HEK293T (cell line): ENCODE data around the gene CNPY1.

ENCODE experiments used
- CTCF ChIA-PET: fragments of 350-600 bp; formaldehyde crosslinking; extraction: SDS; loops from one replicate; lab custom pipeline; 2021; ENCODE audit warnings: antibody characterized with exemption, inconsistent platforms; lab: Yijun Ruan, JAX
- POLR2A ChIA-PET: fragments of 350-600 bp; formaldehyde crosslinking; extraction: SDS; loops from one replicate; lab custom pipeline; 2020; ENCODE audit warnings: antibody characterized with exemption, inconsistent platforms; lab: Yijun Ruan, JAX
- DNase-seq: peaks from one replicate; pipeline ENCODE4 v3.0.0; 2012; ENCODE audit warnings: mixed read lengths; ENCODE audit errors: extremely low spot score
- ARNT ChIP-seq: fragments of 450-650 bp; IDR thresholded peaks from 2 replicates; pipeline ENCODE4 v1.6.1; 2017; ENCODE audit warnings: mild to moderate bottlenecking
- BHLHE40 ChIP-seq: fragments of 450-650 bp; IDR thresholded peaks from 2 replicates; pipeline ENCODE4 v1.6.1; 2016; ENCODE audit warnings: mild to moderate bottlenecking, moderate library complexity, borderline replicate concordance
- CTBP1 ChIP-seq: fragments of 450-650 bp; IDR thresholded peaks from 2 replicates; pipeline ENCODE4 v1.6.1; 2016; ENCODE audit warnings: borderline replicate concordance
- ELF4 ChIP-seq: fragments of 450-650 bp; IDR thresholded peaks from 2 replicates; pipeline ENCODE4 v1.6.1; 2017; ENCODE audit warnings: antibody characterized with exemption
- FOXA1 ChIP-seq: fragments of 450-650 bp; IDR thresholded peaks from 2 replicates; pipeline ENCODE4 v1.6.1; 2016; ENCODE audit warnings: mild to moderate bottlenecking
- FOXK2 ChIP-seq: fragments of 450-650 bp; IDR thresholded peaks from 2 replicates; pipeline ENCODE4 v1.6.1; 2016; ENCODE audit warnings: mild to moderate bottlenecking
- FOXM1 ChIP-seq: fragments of 450-650 bp; IDR thresholded peaks from 2 replicates; pipeline ENCODE4 v1.6.1; 2017; ENCODE audit warnings: mild to moderate bottlenecking, borderline replicate concordance
- HDGF ChIP-seq: fragments of 450-650 bp; IDR thresholded peaks from 2 replicates; pipeline ENCODE4 v1.6.1; 2017; ENCODE audit warnings: antibody characterized with exemption, borderline replicate concordance
- L3MBTL2 ChIP-seq: fragments of 450-650 bp; conservative IDR thresholded peaks from 2 replicates; pipeline ENCODE4 v1.6.1; 2016; ENCODE audit warnings: mild to moderate bottlenecking
- LEF1 ChIP-seq: fragments of 450-650 bp; IDR thresholded peaks from 2 replicates; pipeline ENCODE4 v1.6.1; 2017; ENCODE audit warnings: mild to moderate bottlenecking, borderline replicate concordance
- NFRKB ChIP-seq: fragments of 450-650 bp; IDR thresholded peaks from 2 replicates; pipeline ENCODE4 v1.6.1; 2016; ENCODE audit warnings: mild to moderate bottlenecking, moderate library complexity
- SP1 ChIP-seq: fragments of 450-650 bp; IDR thresholded peaks from 2 replicates; pipeline ENCODE4 v1.6.1; 2017
- SUZ12 ChIP-seq: fragments of 450-650 bp; IDR thresholded peaks from 2 replicates; pipeline ENCODE4 v1.6.1; 2016; ENCODE audit warnings: mild to moderate bottlenecking
- TARDBP ChIP-seq: fragments of 450-650 bp; IDR thresholded peaks from 2 replicates; pipeline ENCODE4 v1.6.1; 2016
- ZNF384 ChIP-seq: fragments of 450-650 bp; IDR thresholded peaks from 2 replicates; pipeline ENCODE4 v1.6.1; 2016
- TF ChIP-seq, protein P1 (sequence below): fragments of 450-650 bp; IDR thresholded peaks from 2 replicates; pipeline ENCODE4 v1.6.1; 2016

CNPY1 gene

DNA sequence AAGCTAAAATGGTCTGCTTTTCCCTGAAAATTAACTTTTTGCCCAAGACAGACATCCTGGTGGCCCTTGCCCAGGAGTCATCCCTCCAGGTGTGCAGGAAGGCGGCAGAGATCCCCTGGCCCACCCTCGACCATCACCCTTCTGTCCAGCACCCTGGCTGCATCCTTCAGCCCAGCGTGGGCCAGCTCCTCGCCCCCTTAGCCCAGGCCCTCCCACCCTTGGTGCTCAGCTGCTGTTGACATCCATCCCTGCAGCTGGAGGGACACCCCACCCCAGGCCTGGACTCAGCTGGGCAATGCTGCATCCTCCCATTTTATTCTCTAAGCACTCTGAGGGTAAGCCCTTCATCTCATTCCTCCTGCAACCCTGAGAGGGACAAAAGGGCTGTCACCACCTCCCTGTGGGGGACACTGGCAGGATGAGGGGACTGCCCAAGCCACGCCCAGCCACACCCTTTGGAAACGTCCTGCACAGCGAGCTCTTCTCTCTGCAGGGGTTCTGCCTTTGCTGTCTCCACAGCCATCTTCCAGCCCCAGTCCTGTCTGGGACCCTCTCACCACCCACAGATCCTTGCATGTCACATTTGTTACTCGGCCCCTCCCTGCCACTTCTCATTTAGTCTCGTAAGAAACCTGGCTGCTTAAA, 57.8 kb downstream of the CNPY1 start:
- no peak for DNase-seq
- CTCF ChIA-PET, result interaction anchor here (1.5 kb wide), 1 partner anchor 11 kb away, joined by 5 read pairs; no protein-coding TSS in a partner anchor
- TF ChIP-seq NFRKB (no peak), LEF1 (no peak), ZNF384 (no peak), FOXK2 (no peak), ELF4 (no peak), CTBP1 (no peak), ARNT (no peak)
- TF ChIP-seq, protein P1, sequence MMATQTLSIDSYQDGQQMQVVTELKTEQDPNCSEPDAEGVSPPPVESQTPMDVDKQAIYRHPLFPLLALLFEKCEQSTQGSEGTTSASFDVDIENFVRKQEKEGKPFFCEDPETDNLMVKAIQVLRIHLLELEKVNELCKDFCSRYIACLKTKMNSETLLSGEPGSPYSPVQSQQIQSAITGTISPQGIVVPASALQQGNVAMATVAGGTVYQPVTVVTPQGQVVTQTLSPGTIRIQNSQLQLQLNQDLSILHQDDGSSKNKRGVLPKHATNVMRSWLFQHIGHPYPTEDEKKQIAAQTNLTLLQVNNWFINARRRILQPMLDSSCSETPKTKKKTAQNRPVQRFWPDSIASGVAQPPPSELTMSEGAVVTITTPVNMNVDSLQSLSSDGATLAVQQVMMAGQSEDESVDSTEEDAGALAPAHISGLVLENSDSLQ, result no peak
- POLR2A ChIA-PET, result interaction anchor here (0.6 to 1.0 kb wide), 2 partner anchors 10 to 17 kb away, joined by 3 read pairs; no protein-coding TSS in a partner anchor

DNA sequence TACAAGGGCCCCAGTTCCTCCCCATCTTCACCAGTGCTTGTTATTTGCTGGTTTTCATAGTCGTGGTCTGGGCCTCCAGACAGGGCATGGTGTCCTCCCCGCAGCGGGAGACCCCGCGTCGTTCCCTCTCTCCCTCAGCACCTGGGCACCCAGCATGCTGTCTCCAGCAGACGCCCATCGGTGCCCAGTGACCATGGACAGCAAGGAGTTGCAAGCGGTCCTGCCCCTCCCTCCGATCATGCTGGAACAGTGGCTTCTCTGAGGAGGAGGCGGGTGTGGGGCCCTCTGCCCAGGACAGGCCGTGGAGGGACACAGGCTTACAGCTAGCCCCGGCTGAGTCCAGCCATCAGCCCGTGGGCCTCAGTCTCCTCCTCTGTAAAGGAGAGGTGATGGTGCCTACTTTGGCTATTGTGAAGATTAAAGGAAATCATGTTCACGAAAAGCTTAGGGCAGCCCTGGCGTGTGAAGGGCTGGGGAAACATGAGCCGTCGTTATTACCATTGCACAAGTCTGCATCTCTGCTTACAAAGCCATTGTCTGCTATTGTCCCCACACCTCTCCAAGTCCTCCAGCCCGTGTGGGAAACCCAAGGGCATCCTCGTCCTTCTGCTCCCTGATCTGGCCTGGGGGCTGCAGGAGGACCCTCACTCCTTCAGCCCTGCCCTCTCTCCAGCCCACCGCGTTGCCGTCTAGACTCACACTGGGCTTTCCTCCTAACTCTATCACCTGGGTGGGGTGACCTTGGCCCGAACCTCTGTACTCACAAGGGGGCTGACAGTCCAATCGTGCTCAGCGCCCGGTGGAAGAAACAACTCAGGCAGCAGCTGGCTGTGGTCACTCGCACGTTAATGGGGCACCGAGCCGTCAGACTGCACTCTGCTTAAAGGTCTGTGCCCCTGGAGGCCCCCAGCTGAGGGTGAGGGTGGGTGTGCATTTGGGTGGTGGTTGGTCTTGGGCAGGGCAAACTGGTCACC, 58.6 kb downstream of the CNPY1 start:
- ChIA-PET POLR2A (interaction anchor here (0.6 kb wide), 1 partner anchor 11 kb away, joined by 3 read pairs; no protein-coding TSS in a partner anchor), CTCF (no interaction called here)
- DNase-seq, result no peak
- no peak for TF ChIP-seq HDGF
- no peak for TF ChIP-seq FOXA1
- TF ChIP-seq SUZ12, result no peak
- no peak for TF ChIP-seq BHLHE40
- no peak for TF ChIP-seq FOXK2
- no peak for TF ChIP-seq ELF4

DNA sequence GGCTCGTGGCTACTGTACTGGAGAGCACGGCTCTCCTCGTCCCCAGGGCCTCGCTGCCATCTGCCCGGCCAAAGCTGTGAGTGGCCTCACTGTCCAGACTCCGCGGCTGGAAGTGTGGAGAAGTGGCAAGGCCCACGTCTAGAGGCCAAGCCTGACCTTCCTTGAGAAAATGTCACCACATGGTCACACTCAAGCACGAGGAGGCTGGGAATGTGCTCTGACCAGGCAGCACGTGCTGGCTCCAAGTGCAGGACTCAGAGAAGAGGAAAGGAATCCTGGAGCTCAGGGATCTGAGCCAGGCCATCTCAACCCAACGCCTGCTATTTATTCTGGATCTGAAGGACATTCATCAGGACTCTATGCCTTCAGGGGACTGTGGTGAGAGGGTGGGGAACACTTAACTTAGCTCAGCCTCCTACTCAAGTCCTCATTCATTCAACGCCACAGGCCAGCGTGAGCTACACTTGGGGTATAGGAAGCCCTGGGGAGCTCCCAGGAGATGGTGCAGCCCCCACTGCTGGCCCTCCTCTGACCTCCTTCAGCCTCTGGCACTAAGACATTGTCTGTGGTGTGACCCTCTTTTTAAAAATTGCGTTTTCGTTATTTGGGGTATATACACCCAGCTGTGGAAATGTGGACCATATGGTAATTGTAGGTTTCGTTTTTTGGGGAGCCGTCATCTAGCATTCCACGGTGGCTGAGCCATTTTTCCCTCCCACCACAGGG, 59.4 kb downstream of the CNPY1 start:
- ChIA-PET CTCF (interaction anchor here (1.1 kb wide), 1 partner anchor 46 kb away, joined by 3 read pairs; no protein-coding TSS in a partner anchor), POLR2A (interaction anchor here (0.9 kb wide), 1 partner anchor 21 kb away, joined by 4 read pairs; no protein-coding TSS in a partner anchor)
- no peak for DNase-seq
- TF ChIP-seq FOXK2 (no peak), BHLHE40 (no peak), FOXA1 (no peak)

DNA sequence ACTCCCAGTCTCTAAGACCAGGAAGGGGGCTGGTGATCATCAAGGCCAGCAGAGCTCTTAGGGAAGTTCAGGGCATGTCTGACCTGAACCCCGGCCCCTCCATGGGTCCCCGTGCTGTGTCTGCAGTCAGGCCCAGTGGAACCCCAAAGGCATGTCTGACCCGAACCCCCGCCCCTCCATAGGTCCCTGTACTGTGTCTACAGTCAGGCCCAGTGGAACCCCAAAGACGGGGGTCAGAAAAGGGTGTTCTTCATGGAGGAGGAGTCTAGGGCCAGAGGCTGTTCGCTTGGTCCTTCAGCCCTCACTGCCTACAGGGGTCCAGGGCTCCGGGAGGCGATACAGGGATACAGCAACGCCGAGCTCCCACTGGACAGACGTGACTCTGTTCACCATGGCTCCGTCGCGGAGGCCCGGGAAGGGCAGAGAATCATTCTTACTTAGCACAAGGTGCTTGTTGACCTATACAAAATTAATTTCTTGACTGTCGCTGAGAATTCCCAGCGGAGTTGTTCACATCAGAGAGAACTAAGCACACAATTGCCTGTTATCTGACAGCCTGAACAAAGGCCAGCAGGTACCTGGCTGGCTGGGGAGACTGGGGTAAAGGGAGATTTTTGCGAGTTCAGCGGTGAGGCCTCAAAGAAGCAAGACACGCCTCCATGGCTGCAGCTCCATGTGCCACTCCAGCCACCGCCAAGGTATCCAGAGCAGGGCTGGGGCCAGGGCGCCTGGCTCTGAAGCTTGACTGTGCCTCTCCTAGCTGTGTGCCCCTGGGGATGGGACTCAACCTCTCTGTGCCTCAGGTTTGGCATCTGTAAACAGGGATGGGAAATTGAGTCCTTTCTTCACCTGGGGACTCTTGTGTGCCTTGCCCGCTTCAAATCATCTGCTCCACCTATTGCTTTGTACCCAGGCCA, 61.6 kb downstream of the CNPY1 start:
- CTCF ChIA-PET, result interaction anchor here (0.7 to 1.4 kb wide), 4 partner anchors 11 to 104 kb away, joined by 3 read pairs; no protein-coding TSS in a partner anchor
- POLR2A ChIA-PET, result interaction anchor here (0.7 kb wide), 1 partner anchor 8 kb away, joined by 3 read pairs; no protein-coding TSS in a partner anchor
- DNase-seq, result no peak
- TF ChIP-seq FOXM1 (no peak), BHLHE40 (no peak), ELF4 (no peak), NFRKB (no peak), LEF1 (no peak), ZNF384 (no peak), SP1 (no peak), FOXA1 (no peak), ARNT (no peak), SUZ12 (no peak), TARDBP (no peak)
- TF ChIP-seq, protein P1, result no peak

DNA sequence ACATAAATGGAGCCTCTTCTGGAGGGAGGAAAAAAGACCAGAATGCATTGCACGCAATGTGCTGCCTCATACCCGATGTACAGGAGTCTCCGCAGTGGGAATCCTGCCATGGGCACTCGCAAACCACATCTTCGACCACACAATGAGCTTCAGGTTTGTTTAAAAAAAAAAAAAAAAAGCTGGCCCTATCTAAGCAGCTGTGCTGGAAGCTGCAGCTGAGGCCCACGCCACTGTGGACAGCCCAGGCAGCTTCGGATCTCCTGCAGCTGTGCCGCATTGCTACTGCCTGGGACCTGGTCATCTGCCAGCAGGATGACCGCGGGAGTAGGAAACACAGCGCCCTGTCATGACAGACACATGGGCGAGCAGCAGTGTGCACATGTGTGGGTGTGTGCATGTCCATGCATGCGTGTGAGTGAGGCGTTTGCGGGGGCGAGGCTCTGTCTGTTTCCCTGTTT, 62.5 kb downstream of the CNPY1 start:
- DNase-seq, result no peak
- ChIA-PET POLR2A (interaction anchor here (0.7 kb wide), 1 partner anchor 9 kb away, joined by 3 read pairs; no protein-coding TSS in a partner anchor), CTCF (interaction anchor here (1.3 to 1.4 kb wide), 2 partner anchors 12 to 103 kb away, joined by 3 read pairs; no protein-coding TSS in a partner anchor)
- TF ChIP-seq HDGF (no peak), FOXK2 (no peak), L3MBTL2 (no peak), ARNT (no peak), BHLHE40 (no peak), SP1 (no peak), ELF4 (no peak), NFRKB (no peak), ZNF384 (no peak), TARDBP (no peak), CTBP1 (no peak), FOXM1 (no peak), SUZ12 (no peak), LEF1 (no peak), FOXA1 (no peak)
- TF ChIP-seq, protein P1, result no peak
